ENCODE measurements around the gene LAMTOR4.
A peak's percentile ranks its signal among the peaks of the same experiment; 100 is the strongest.
"Not testable (repeated sequence)": the region's sequence is repeated elsewhere in the genome, so short reads cannot be mapped to it uniquely, and the experiment has no call there.

Gene LAMTOR4

DNA sequence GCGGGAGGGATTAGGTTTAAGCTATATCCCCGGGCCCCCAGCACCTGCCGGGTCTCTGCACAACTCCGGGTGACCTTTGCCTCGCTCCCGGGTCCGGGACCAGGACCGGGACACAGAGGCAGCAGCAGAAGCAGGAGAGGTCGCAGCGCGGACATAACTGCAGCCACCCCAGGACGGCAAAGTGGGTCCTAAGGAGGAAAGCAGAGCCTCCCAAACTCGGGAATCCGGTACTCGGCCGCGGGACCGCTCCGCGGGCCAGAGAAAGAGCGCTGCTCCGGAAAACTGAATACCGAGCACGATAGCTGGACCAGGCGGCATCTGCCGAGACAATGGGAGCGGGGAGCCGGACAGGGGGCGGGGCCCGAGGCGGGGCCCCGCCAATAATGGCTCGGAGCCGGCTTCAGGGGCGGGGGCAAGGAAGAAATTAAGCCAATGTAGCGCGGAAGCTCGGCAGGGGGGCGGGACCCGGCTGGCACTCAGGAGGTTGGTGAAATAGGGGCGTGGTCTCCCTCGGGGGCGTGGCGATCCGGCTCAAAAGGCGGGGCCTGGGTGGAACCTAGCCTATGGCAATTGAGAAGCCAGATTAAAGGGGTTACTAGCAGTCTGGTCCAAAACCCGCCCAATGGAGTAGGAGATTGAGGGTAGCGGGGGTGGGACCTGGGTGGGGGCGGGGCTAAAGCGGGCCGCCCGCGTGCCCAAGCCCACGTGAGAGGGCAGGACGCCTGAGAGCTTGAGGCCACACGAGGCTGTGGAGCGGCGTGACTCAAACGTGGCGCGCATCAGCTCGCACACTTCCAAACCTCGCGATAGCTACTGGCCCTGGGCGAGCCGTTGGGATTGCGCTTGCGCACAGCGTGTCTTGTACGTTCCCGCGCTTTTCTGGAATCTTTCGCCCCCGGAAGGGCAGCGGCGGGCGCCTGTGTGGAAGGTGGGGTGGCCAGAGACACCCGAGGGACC is 28.6 kb downstream of the LAMTOR4 start, which contains the start of the genes GPC2 and STAG3:
TSS of gene GPC2 (minus strand) at position 337 of the 957 bp plus-strand sequence. CDS start at position 155, 182 bp downstream.
TSS of gene STAG3 (plus strand) at position 874 of the 957 bp plus-strand sequence. CDS start 2,639 bp downstream, outside the sequence.
- peak within 1 kb of the TSS; percentile 95 for H3K27ac ChIP-seq (ENCODE audit: low read depth, low read length)
- H3K79me2 ChIP-seq (ENCODE audit: control insufficient read depth, low read length): peaks cover 23% of the 10 kb centered on the region
- H3F3A ChIP-seq (ENCODE audit: control insufficient read depth, insufficient read depth): peaks cover 33% of the 10 kb centered on the region
- peaks cover 76% of the 10 kb centered on the region for H3K4me1 ChIP-seq (ENCODE audit: control insufficient read depth, low read length)
- H3K36me3 ChIP-seq (ENCODE audit: control insufficient read depth, low read length): peaks cover 26% of the 10 kb centered on the region
- no peaks in the 10 kb centered on the region for H3K27me3 ChIP-seq (ENCODE audit: control insufficient read depth, low read length)
- peaks cover 5% of the 10 kb centered on the region for H3K9me3 ChIP-seq (ENCODE audit: control insufficient read depth, insufficient read depth, low read length)
- TF ChIP-seq, protein P1, sequence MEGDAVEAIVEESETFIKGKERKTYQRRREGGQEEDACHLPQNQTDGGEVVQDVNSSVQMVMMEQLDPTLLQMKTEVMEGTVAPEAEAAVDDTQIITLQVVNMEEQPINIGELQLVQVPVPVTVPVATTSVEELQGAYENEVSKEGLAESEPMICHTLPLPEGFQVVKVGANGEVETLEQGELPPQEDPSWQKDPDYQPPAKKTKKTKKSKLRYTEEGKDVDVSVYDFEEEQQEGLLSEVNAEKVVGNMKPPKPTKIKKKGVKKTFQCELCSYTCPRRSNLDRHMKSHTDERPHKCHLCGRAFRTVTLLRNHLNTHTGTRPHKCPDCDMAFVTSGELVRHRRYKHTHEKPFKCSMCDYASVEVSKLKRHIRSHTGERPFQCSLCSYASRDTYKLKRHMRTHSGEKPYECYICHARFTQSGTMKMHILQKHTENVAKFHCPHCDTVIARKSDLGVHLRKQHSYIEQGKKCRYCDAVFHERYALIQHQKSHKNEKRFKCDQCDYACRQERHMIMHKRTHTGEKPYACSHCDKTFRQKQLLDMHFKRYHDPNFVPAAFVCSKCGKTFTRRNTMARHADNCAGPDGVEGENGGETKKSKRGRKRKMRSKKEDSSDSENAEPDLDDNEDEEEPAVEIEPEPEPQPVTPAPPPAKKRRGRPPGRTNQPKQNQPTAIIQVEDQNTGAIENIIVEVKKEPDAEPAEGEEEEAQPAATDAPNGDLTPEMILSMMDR (IDR thresholded peaks at IDR 0.05; ENCODE audit: low read depth, low read length, poor library complexity, severe bottlenecking): no peak
- TF ChIP-seq EZH2phosphoT487 (IDR thresholded peaks at IDR 0.05; ENCODE audit: borderline replicate concordance, low read length): no peak
- H4K20me1 ChIP-seq (ENCODE audit: control insufficient read depth, insufficient read depth, low read depth, low read length): peaks cover 4% of the 10 kb centered on the region; the same call in 1 of the 2 replicates
- no peaks in the 10 kb centered on the region for H3K9me2 ChIP-seq (replicated peaks; ENCODE audit: control insufficient read depth, low read length)
- peak within 1 kb of the TSS; percentile 88 for H3K4me3 ChIP-seq (ENCODE audit: low read length)
- peak within 1 kb of the TSS; percentile 88 for H3K4me2 ChIP-seq (ENCODE audit: low read length)

DNA sequence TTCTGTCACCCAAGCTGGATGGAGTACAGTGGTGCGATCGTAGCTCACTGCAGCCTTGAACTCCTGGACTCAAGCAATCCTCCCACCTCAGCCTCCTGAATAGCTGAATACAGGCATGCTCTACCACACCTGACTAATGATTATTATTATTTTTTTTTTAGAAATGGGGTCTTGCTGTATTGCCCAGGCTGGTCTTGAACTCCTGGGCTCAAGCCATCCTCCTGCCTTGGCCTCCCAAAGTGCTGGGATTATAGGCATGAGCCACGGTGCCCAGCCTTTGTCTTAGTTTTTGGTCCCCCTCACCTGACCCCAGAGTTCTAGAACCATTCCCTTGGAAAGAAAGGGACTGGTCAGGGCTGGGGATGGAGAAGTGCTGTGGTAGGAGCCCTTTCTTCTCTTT is 31.4 kb downstream of the LAMTOR4 start:
- not testable (repeated sequence) for H3K36me3 ChIP-seq (ENCODE audit: control insufficient read depth, low read length); H3K27me3 ChIP-seq (ENCODE audit: control insufficient read depth, low read length); H3K9me2 ChIP-seq (replicated peaks; ENCODE audit: control insufficient read depth, low read length); H4K20me1 ChIP-seq (ENCODE audit: control insufficient read depth, insufficient read depth, low read depth, low read length); H3K9me3 ChIP-seq (ENCODE audit: control insufficient read depth, insufficient read depth, low read length)
- Histone ChIP-seq H3K4me2 (ENCODE audit: low read length) (peak overlapping the region; percentile 88), H3K4me1 (ENCODE audit: control insufficient read depth, low read length) (peaks cover 88% of the 10 kb centered on the region), H3K27ac (ENCODE audit: low read depth, low read length) (peak overlapping the region; percentile 95), H3K4me3 (ENCODE audit: low read length) (peak overlapping the region; percentile 67), H3F3A (ENCODE audit: control insufficient read depth, insufficient read depth) (peaks cover 43% of the 10 kb centered on the region), H3K79me2 (ENCODE audit: control insufficient read depth, low read length) (peaks cover 27% of the 10 kb centered on the region)

DNA sequence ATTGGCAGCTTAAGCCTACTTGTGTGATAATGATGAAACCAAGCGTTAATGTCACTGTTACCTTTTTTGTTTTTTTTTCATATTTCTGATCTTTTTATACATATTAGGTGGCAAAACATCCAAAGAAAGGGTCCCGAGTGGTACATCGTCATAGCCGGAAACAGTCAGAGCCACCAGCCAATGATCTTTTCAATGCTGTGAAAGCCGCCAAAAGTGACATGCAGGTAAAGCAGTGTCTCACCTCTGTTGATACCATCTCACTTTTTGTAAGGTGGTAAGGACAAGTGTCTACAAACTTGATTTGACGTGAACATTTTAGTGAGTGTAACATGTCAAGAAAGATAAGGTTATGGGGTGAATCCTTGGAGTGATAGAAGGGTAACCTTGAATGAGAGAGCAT is 33.9 kb downstream of the LAMTOR4 start:
- peaks cover 83% of the 10 kb centered on the region for H3K4me1 ChIP-seq (ENCODE audit: control insufficient read depth, low read length)
- not testable (repeated sequence) for H3K9me2 ChIP-seq (replicated peaks; ENCODE audit: control insufficient read depth, low read length); H3K79me2 ChIP-seq (ENCODE audit: control insufficient read depth, low read length); H3K27me3 ChIP-seq (ENCODE audit: control insufficient read depth, low read length); H4K20me1 ChIP-seq (ENCODE audit: control insufficient read depth, insufficient read depth, low read depth, low read length); H3K9me3 ChIP-seq (ENCODE audit: control insufficient read depth, insufficient read depth, low read length)
- H3K4me2 ChIP-seq (ENCODE audit: low read length): peak overlapping the region; percentile 88
- H3K36me3 ChIP-seq (ENCODE audit: control insufficient read depth, low read length): peaks cover 12% of the 10 kb centered on the region
- peak overlapping the region; percentile 95 for H3K27ac ChIP-seq (ENCODE audit: low read depth, low read length)
- peaks cover 45% of the 10 kb centered on the region for H3F3A ChIP-seq (ENCODE audit: control insufficient read depth, insufficient read depth)
- peak overlapping the region; percentile 67 for H3K4me3 ChIP-seq (ENCODE audit: low read length)

DNA sequence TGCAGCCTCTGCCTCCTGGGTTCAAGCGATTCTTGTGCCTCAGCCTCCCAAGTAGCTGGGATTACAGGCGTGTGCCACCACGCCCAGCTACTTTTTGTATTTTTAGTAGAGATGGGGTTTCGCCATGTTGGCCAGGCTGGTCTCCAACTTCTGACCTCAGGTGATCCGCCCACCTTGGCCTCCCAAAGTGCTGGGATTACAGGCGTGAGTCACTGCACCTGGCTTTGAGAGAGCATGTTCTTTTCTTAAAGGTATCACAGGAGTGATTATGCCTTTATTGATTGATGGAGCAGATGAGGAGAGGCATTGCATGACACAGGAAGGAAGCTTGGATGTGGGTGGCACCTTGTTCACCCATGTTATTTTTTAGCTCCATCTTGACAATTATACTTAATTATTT is 34.4 kb downstream of the LAMTOR4 start:
- not testable (repeated sequence) for H3K9me2 ChIP-seq (replicated peaks; ENCODE audit: control insufficient read depth, low read length); H4K20me1 ChIP-seq (ENCODE audit: control insufficient read depth, insufficient read depth, low read depth, low read length); H3K27me3 ChIP-seq (ENCODE audit: control insufficient read depth, low read length); H3K79me2 ChIP-seq (ENCODE audit: control insufficient read depth, low read length); H3K9me3 ChIP-seq (ENCODE audit: control insufficient read depth, insufficient read depth, low read length)
- H3K27ac ChIP-seq (ENCODE audit: low read depth, low read length): peak overlapping the region; percentile 95
- peak overlapping the region; percentile 67 for H3K4me3 ChIP-seq (ENCODE audit: low read length)
- peak overlapping the region; percentile 88 for H3K4me2 ChIP-seq (ENCODE audit: low read length)
- peaks cover 78% of the 10 kb centered on the region for H3K4me1 ChIP-seq (ENCODE audit: control insufficient read depth, low read length)
- peaks cover 44% of the 10 kb centered on the region for H3F3A ChIP-seq (ENCODE audit: control insufficient read depth, insufficient read depth)
- peaks cover 14% of the 10 kb centered on the region for H3K36me3 ChIP-seq (ENCODE audit: control insufficient read depth, low read length)
